GM12878 (cell line): ENCODE data around the gene KCND3.

Experiments
- CHD2 ChIP-seq: IDR thresholded peaks from 2 replicates; pipeline ENCODE4 v1.6.1; 2011; ENCODE audit warnings: low read depth, low read length, improper control_type of control experiment, borderline replicate concordance
- EZH2 ChIP-seq: IDR thresholded peaks from 2 replicates; pipeline ENCODE4 v1.6.1; 2012; ENCODE audit warnings: low read depth, mild to moderate bottlenecking, control low read depth, inconsistent platforms, low read length, borderline replicate concordance; ENCODE audit not compliant: control insufficient read depth
- KLF5 ChIP-seq: fragments of 450-650 bp; IDR thresholded peaks from 2 replicates; pipeline ENCODE4 v1.6.1; 2014; ENCODE audit warnings: mild to moderate bottlenecking; ENCODE audit not compliant: partially characterized antibody
- MXI1 ChIP-seq: fragments of 150-350 bp; IDR thresholded peaks from 2 replicates; pipeline ENCODE4 v1.6.1; 2011; ENCODE audit warnings: low read depth, mild to moderate bottlenecking, inconsistent platforms, low read length, improper control_type of control experiment
- MYC ChIP-seq: IDR thresholded peaks from 2 replicates; pipeline ENCODE4 v1.6.1; 2011; ENCODE audit warnings: mild to moderate bottlenecking, low read length, moderate library complexity, inconsistent platforms; ENCODE audit not compliant: insufficient read depth, insufficient replicate concordance, insufficient read length, severe bottlenecking
- PBX3 ChIP-seq: IDR thresholded peaks from 2 replicates; pipeline ENCODE4 v1.6.1; 2011; ENCODE audit warnings: mild to moderate bottlenecking, low read depth, low read length, moderate library complexity; ENCODE audit not compliant: insufficient replicate concordance
- POLR2AphosphoS2 ChIP-seq: IDR thresholded peaks from 2 replicates; pipeline ENCODE4 v1.6.1; 2011; ENCODE audit warnings: low read depth, mild to moderate bottlenecking, low read length, improper control_type of control experiment, moderate library complexity
- SP1 ChIP-seq: IDR thresholded peaks from one replicate; pipeline ENCODE4 v1.6.1; 2011; ENCODE audit warnings: low read depth, low read length
- TCF12 ChIP-seq: IDR thresholded peaks from 2 replicates; pipeline ENCODE4 v1.6.1; 2011; ENCODE audit warnings: low read depth, mild to moderate bottlenecking, low read length
- YY1 ChIP-seq: IDR thresholded peaks from 2 replicates; pipeline ENCODE4 v1.6.1; 2011; ENCODE audit warnings: low read depth, mild to moderate bottlenecking, low read length
- TF ChIP-seq, protein P1 (sequence below): IDR thresholded peaks from 2 replicates; pipeline ENCODE4 v1.6.1; 2011; ENCODE audit warnings: low read depth, mild to moderate bottlenecking, low read length, moderate library complexity, borderline replicate concordance; ENCODE audit errors: extremely low read depth
- TF ChIP-seq, protein P2 (sequence below), 3 experiments: IDR thresholded peaks in 2 of 3; conservative IDR thresholded peaks in 1 of 3; 2 replicates each; pipeline ENCODE4 v1.5.1; 2011; ENCODE audit warnings: low read depth in 3 of 3, low read length in 3 of 3, mild to moderate bottlenecking in 3 of 3, control low read depth in 2 of 3, moderate library complexity in 2 of 3, inconsistent platforms in 1 of 3, mixed read lengths in 1 of 3; ENCODE audit not compliant: control insufficient read depth in 2 of 3, insufficient read depth in 1 of 3; ENCODE audit errors: extremely low read depth in 1 of 3

DNA sequence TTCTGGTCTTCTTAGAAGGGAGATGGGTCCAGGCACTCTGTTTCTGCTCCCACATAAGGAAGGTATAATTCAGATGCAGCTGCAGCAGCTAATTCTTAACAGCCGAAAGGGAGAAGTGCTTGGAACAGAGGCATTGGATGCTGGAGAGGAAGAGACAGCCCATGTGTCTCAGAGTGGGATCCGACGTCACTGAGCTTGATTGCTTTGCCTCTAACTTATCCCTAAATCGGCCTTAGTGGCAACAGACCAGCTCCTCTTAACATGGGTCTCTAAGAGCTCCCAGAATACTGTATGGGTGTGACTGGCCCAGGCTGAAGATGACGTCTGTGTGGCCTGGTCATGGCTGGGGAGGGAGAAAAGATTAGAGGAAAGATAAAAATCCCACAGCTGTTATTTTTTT lies 40.7 kb upstream of the KCND3 start:
- TF ChIP-seq, protein P1, sequence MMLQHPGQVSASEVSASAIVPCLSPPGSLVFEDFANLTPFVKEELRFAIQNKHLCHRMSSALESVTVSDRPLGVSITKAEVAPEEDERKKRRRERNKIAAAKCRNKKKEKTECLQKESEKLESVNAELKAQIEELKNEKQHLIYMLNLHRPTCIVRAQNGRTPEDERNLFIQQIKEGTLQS = no peak
- TF ChIP-seq MXI1 = no peak
- TF ChIP-seq TCF12 = no peak
- TF ChIP-seq, protein P2, sequence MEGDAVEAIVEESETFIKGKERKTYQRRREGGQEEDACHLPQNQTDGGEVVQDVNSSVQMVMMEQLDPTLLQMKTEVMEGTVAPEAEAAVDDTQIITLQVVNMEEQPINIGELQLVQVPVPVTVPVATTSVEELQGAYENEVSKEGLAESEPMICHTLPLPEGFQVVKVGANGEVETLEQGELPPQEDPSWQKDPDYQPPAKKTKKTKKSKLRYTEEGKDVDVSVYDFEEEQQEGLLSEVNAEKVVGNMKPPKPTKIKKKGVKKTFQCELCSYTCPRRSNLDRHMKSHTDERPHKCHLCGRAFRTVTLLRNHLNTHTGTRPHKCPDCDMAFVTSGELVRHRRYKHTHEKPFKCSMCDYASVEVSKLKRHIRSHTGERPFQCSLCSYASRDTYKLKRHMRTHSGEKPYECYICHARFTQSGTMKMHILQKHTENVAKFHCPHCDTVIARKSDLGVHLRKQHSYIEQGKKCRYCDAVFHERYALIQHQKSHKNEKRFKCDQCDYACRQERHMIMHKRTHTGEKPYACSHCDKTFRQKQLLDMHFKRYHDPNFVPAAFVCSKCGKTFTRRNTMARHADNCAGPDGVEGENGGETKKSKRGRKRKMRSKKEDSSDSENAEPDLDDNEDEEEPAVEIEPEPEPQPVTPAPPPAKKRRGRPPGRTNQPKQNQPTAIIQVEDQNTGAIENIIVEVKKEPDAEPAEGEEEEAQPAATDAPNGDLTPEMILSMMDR (IDR thresholded peaks at IDR 0.05 in 2 of 3, conservative IDR thresholded peaks at IDR 0.05 in 1 of 3; ENCODE audit: control insufficient read depth in 2 of 3, extremely low read depth in 1 of 3, insufficient read depth in 1 of 3, low read depth in 3 of 3, low read length in 3 of 3) = no peak
- TF ChIP-seq SP1 = no peak
- TF ChIP-seq MYC = no peak
- TF ChIP-seq PBX3 = no peak
- no peak for TF ChIP-seq YY1
- no peak for TF ChIP-seq KLF5
- TF ChIP-seq EZH2 = no peak
- no peak for TF ChIP-seq POLR2AphosphoS2
- TF ChIP-seq CHD2 = no peak
